Measurements from ENCODE around the gene DENND1B.
"Not testable (repeated sequence)": the region's sequence is repeated elsewhere in the genome, so short reads cannot be mapped to it uniquely, and the experiment has no call there.

Gene DENND1B

DNA sequence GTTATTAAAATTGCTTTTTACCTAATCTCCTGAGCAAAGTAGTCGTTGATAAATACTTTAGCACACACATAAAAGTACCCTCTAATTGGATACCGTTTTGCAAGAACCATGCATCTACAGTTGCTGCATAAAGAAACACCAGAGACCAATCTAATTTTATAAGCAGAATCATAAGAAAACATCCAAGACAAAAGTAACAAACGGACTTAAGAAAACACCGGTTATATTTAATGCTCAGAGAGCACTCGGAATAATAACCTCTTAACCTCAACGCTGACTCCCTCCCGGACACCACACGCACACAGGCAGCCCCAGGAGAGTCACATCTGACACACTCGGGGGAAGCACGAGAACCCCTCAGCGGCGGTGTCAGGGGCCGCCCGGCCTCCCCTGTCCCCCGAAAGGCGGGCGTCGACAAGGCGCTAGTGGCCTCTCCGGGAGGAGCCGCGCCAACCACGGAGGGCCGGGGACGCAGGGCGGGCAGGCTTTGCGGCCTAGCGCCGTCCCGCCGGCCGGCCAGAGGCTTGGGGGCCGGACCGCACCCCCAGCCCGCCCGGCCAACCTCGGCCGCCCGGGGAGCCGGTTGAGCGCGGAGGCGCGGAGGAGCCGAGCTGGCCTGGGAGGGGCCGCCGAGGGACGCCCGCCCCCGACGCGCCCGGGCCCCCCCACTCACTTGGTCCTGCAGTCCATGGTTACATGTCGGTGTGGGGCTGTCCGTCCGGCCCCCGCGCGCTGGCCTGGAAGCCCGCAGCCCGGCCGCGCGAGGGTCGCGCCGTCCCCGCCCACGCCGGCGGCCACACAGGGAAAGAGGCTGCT, 606 bp downstream of the DENND1B start:
- peak overlapping the region; percentile 86 to 90 for H3K4me3 Mint-ChIP-seq
- H3K9me3 Mint-ChIP-seq, result no peaks in the 10 kb centered on the region
- H3K4me1 Mint-ChIP-seq, result peaks cover 31 to 68% of the 10 kb centered on the region in 2 donors
- H3K36me3 Mint-ChIP-seq, result peaks cover 0 to 1% of the 10 kb centered on the region in 2 donors
- DNase-seq (peak; percentile 56), ATAC-seq (replicated peaks) (peak; percentile 61 to 65)
- H3K27me3 Mint-ChIP-seq, result no peaks in the 10 kb centered on the region
- peak overlapping the region; percentile 91 for H3K27ac Mint-ChIP-seq

DNA sequence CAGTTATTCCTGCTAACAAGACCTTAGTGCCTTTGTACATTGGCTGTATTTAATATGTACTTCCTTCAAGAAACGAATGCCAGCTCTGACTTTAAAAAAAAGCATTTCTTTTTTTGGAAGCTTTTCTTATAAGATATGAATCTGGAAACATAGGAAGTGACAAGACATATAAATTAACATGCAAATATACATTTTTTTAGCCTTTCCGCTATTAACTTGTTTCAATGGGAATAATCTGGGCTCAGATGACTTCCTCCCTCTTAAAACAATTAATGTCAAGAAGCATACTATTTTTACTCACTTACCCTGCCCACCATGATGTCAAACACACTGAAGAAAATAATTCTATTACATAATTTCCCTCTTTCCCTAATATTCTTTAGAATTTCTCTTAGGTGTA, 1.4 kb downstream of the DENND1B start:
- DNase-seq (no peak), ATAC-seq (replicated peaks) (no peak)
- peaks cover 25 to 61% of the 10 kb centered on the region in 2 donors for H3K4me1 Mint-ChIP-seq

DNA sequence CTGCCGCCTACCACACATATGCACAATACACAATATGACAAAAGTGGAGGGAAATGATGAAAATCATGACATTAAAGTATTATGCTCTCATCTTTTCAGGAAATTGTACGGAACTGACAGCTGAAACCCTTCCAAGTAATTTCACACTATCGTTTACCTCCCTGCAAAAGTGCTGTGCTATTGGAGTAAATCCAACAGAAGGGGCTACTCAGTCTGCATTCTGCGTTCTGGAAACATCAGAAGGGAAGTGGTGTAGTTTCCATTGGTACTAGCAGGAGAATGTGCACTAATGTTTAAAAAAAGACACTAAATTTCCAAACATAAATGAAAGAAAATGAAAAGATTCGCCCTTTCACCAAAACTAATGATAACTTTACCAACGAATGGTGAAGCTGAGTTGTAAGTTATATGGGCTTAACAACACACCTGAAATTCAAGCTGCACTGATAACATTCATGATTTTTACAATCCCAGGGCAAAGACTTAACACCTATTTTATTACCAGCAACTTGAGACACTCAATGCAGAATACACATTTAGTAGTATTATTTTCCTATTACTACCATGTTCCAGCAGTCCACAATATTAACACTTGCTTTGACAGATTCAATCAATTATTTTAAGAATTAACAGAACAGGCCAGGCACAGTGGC, 3.2 kb downstream of the DENND1B start:
- H3K36me3 Mint-ChIP-seq, result peaks cover 10 to 11% of the 10 kb centered on the region in 2 donors
- H3K4me1 Mint-ChIP-seq, result peaks cover 27 to 44% of the 10 kb centered on the region in 2 donors
- no peaks in the 10 kb centered on the region for H3K27me3 Mint-ChIP-seq
- peak overlapping the region; percentile 59 for H3K27ac Mint-ChIP-seq
- H3K4me3 Mint-ChIP-seq, result no peak overlapping the region
- DNase-seq, result no peak
- no peak for ATAC-seq (replicated peaks)
- H3K9me3 Mint-ChIP-seq, result no peaks in the 10 kb centered on the region

More for the DNA sequence above, 1.4 kb downstream of the DENND1B start:
- H3K27ac Mint-ChIP-seq, result peak overlapping the region; percentile 91
- peaks cover 0 to 5% of the 10 kb centered on the region in 2 donors for H3K36me3 Mint-ChIP-seq
- no peaks in the 10 kb centered on the region for H3K27me3 Mint-ChIP-seq
- H3K9me3 Mint-ChIP-seq, result no peaks in the 10 kb centered on the region
- H3K4me3 Mint-ChIP-seq, result peak overlapping the region; percentile 86 to 90

DNA sequence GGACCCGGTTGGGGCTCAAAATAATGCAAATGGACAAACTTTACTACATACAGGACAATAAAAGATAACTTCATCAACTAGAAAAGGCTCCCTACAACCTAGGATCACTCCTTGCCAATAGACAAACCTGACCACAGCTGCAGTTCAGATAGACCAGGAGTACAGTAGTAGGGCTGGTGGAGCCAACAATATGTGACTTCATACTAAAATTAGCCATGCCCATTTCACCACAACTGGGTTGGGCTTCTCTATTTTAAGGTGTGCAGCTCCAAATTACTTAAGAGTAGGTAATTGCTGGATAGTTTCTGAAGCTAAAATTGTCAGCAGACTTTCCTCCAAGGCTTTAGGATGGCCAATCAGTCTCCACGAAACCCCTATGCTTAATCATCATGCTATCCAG, 3.9 kb downstream of the DENND1B start:
- peaks cover 10 to 11% of the 10 kb centered on the region in 2 donors for H3K36me3 Mint-ChIP-seq
- no peak overlapping the region for H3K27ac Mint-ChIP-seq
- H3K4me1 Mint-ChIP-seq, result peaks cover 24 to 38% of the 10 kb centered on the region in 2 donors
- no peaks in the 10 kb centered on the region for H3K9me3 Mint-ChIP-seq
- H3K27me3 Mint-ChIP-seq, result no peaks in the 10 kb centered on the region
- ATAC-seq (replicated peaks) (no peak), DNase-seq (no peak)
- H3K4me3 Mint-ChIP-seq, result no peak overlapping the region

- DNase-seq (no peak), ATAC-seq (replicated peaks) (no peak)
- Mint-ChIP-seq H3K9me3 (no peaks in the 10 kb centered on the region), H3K36me3 (peaks cover 11 to 17% of the 10 kb centered on the region in 2 donors), H3K27me3 (no peaks in the 10 kb centered on the region), H3K4me1 (peaks cover 18 to 26% of the 10 kb centered on the region in 2 donors), H3K4me3 (no peak overlapping the region), H3K27ac (no peak overlapping the region)
Observed at GRCh38 chr1:197770243-197770642, 5.0 kb downstream of the DENND1B start.

GRCh38 chr1:197769287-197769686, 6.0 kb downstream of the DENND1B start:
- no peak overlapping the region for H3K27ac Mint-ChIP-seq
- peaks cover 16 to 26% of the 10 kb centered on the region in 2 donors for H3K4me1 Mint-ChIP-seq
- H3K36me3 Mint-ChIP-seq, result peaks cover 11 to 17% of the 10 kb centered on the region in 2 donors
- H3K9me3 Mint-ChIP-seq, result no peaks in the 10 kb centered on the region
- H3K4me3 Mint-ChIP-seq, result no peak overlapping the region
- ATAC-seq (replicated peaks) (no peak), DNase-seq (no peak)
- H3K27me3 Mint-ChIP-seq, result no peaks in the 10 kb centered on the region

GRCh38 chr1:197768014-197768805, 7.1 kb downstream of the DENND1B start:
- no peak overlapping the region for H3K27ac Mint-ChIP-seq
- no peaks in the 10 kb centered on the region for H3K27me3 Mint-ChIP-seq
- H3K4me1 Mint-ChIP-seq, result peaks cover 18% of the 10 kb centered on the region in 2 donors
- no peak for ATAC-seq (replicated peaks)
- H3K9me3 Mint-ChIP-seq, result no peaks in the 10 kb centered on the region
- H3K36me3 Mint-ChIP-seq, result peaks cover 13 to 21% of the 10 kb centered on the region in 2 donors
- H3K4me3 Mint-ChIP-seq, result no peak overlapping the region
- no peak for DNase-seq

DNA sequence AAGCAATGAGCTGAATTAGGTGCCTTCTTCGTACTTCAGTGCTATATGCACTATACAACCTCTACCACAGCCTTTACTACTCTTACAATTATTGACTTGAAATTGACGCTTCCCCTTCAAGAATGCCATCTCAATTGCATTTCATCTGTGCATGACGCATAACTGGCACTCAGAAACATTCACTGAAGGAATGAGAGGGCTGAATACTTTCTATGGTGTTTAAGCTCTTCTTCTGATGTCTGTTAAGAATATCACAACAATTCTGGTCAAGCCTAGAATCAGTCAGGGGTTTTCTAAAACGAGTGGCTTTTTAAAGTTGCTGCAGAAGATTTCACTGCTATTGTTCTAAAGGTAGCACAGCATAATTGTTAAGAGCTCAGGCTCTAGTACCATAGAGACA, 11.5 kb downstream of the DENND1B start:
- H3K9me3 Mint-ChIP-seq, result no peaks in the 10 kb centered on the region
- no peak overlapping the region for H3K27ac Mint-ChIP-seq
- peaks cover 10 to 25% of the 10 kb centered on the region in 2 donors for H3K36me3 Mint-ChIP-seq
- no peak overlapping the region for H3K4me3 Mint-ChIP-seq
- no peaks in the 10 kb centered on the region for H3K27me3 Mint-ChIP-seq
- ATAC-seq (replicated peaks) (no peak), DNase-seq (no peak)
- H3K4me1 Mint-ChIP-seq, result peaks cover 9 to 11% of the 10 kb centered on the region in 2 donors

- no peaks in the 10 kb centered on the region for H3K9me3 Mint-ChIP-seq
- H3K27ac Mint-ChIP-seq, result no peak overlapping the region
- ATAC-seq (replicated peaks), result no peak
- no peak overlapping the region for H3K4me3 Mint-ChIP-seq
- peaks cover 7 to 22% of the 10 kb centered on the region in 2 donors for H3K36me3 Mint-ChIP-seq
- H3K27me3 Mint-ChIP-seq, result no peaks in the 10 kb centered on the region
- no peak for DNase-seq
- H3K4me1 Mint-ChIP-seq, result peaks cover 7 to 11% of the 10 kb centered on the region in 2 donors
Observed at GRCh38 chr1:197763307-197763706, 12.0 kb downstream of the DENND1B start.

DNA sequence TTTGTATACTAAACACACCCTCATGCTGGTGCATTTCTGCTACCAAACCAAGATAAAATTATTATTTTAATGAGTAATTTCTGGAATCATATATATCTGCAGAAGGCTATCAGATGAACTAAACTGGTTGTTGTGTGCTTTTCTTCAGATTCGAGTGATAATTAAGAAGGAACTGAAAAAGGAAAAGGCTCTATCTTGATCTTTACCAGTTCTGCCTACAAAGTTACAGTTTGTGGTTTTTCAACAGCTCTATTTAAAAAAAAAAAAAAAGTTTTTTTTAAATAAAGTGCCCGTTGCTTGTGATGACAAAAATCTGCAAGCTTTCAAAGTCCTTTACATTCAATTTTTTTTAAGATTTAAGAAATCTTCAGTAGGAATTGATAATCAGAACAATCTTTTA, 13.6 kb downstream of the DENND1B start:
- no peak overlapping the region for H3K4me3 Mint-ChIP-seq
- H3K36me3 Mint-ChIP-seq, result peaks cover 4 to 15% of the 10 kb centered on the region in 2 donors
- peaks cover 5 to 11% of the 10 kb centered on the region in 2 donors for H3K4me1 Mint-ChIP-seq
- no peak for DNase-seq
- no peaks in the 10 kb centered on the region for H3K27me3 Mint-ChIP-seq
- peak; percentile 92 to 93 for ATAC-seq (replicated peaks)
- H3K9me3 Mint-ChIP-seq, result no peaks in the 10 kb centered on the region
- no peak overlapping the region for H3K27ac Mint-ChIP-seq

DNA sequence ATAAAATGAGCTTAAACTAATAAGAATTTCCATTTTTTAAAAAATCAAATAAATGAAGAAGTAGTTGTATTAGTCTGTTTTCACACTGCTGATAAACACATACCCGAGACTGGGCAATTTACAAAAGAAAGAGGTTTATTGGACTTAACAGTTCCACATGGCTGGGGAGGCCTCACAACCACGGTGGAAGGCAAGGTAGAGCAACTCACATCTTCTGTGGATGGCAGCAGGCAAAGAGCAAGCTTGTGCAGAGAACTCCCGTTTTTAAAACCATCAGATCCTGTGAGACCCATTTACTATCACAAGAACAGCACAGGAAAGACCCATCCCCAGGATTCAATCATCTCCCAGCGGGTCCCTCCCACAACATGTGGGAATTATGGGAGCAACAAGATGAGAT, 19.7 kb downstream of the DENND1B start:
- peaks cover 15 to 18% of the 10 kb centered on the region in 2 donors for H3K36me3 Mint-ChIP-seq
- not testable (repeated sequence) for H3K27ac Mint-ChIP-seq, H3K4me3 Mint-ChIP-seq

GRCh38 chr1:197752652-197753164, 22.6 kb downstream of the DENND1B start:
- H3K27me3 Mint-ChIP-seq; H3K27ac Mint-ChIP-seq; H3K4me3 Mint-ChIP-seq; ATAC-seq (replicated peaks); DNase-seq; H3K9me3 Mint-ChIP-seq: not testable (repeated sequence)
- Mint-ChIP-seq H3K4me1 (peaks cover 5 to 18% of the 10 kb centered on the region in 2 donors), H3K36me3 (peaks cover 15 to 22% of the 10 kb centered on the region in 2 donors)

More for the DNA sequence above, 19.7 kb downstream of the DENND1B start:
- ATAC-seq (replicated peaks); H3K9me3 Mint-ChIP-seq; H3K27me3 Mint-ChIP-seq; DNase-seq: not testable (repeated sequence)
- H3K4me1 Mint-ChIP-seq, result peaks cover 4 to 11% of the 10 kb centered on the region in 2 donors

DNA sequence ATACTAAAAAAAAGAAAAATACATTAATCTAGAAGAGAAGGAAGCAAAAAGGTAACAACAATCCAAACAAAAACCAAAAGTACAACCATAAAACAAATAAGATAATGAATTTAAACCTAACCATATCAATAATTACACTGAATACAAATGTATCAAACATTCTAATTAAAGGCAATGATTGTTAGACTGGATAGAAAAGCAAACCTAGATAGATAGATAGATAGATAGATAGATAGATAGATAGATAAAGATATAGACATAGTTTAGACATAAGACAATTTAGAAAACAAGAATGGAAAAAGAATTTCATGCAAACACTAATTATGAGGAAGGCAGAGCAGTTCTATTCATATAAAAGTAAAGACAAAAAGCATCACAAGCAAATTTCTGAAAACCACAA, 24.9 kb downstream of the DENND1B start:
- no peak for DNase-seq
- H3K27ac Mint-ChIP-seq, result no peak overlapping the region
- no peak overlapping the region for H3K4me3 Mint-ChIP-seq
- H3K4me1 Mint-ChIP-seq, result peaks cover 4 to 15% of the 10 kb centered on the region in 2 donors
- no peaks in the 10 kb centered on the region for H3K27me3 Mint-ChIP-seq
- H3K36me3 Mint-ChIP-seq, result peaks cover 19 to 26% of the 10 kb centered on the region in 2 donors
- peaks cover 0 to 2% of the 10 kb centered on the region in 2 donors for H3K9me3 Mint-ChIP-seq
- no peak for ATAC-seq (replicated peaks)

DNA sequence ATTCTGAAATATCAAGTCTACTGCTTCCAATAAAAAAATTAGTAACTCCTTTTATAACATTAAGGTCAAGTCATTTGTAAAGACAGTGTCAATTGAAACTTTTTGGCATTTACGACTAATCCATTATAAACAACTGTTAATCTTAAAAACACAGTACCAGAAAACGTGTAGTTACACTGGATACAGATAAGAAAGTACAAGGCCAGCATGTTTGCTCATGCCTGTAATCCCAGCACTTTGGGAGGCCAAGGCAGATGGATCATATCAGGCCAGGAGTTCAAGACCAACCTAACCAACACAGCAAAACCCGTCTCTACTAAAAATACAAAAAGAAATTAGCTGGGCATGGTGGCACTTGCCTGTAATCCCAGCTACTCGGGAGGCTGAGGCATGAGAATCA, 29.4 kb downstream of the DENND1B start:
- no peak for DNase-seq
- Mint-ChIP-seq H3K36me3 (peaks cover 14 to 19% of the 10 kb centered on the region in 2 donors), H3K4me1 (peaks cover 11 to 26% of the 10 kb centered on the region in 2 donors), H3K27ac (no peak overlapping the region), H3K9me3 (no peaks in the 10 kb centered on the region), H3K4me3 (no peak overlapping the region), H3K27me3 (no peaks in the 10 kb centered on the region)
- no peak for ATAC-seq (replicated peaks)

Measured in stimulated activated naive B cell treated with anti-CD40 and anti-IgM and Interleukin-4, amounts not matched to agents 10 μg/mL and 1 μg/mL and 100 μg/mL, for 72 hours (primary cell).